Adrenal gland (tissue), 5 donors: ENCODE data around the gene SLC22A14.

Experiments
- CTCF ChIP-seq, 6 experiments: fragments of 450-650 bp in 4 of 6; fragments of 200-600 bp in 2 of 6; sonication (generic) in 1 of 6; IDR thresholded peaks; 1 replicate in 5 of 6; 2 replicates in 1 of 6; pipeline versions ENCODE4 v1.5.1 to v1.8.0; 2016 to 2021; ENCODE audit warnings: antibody characterized with exemption in 6 of 6, mild to moderate bottlenecking in 2 of 6, moderate library complexity in 1 of 6
- POLR2A ChIP-seq, 2 donors: fragments of 450-650 bp; IDR thresholded peaks; one replicate each; pipeline ENCODE4 v1.6.1; 2017; ENCODE audit warnings: antibody characterized with exemption in 2 of 2, mild to moderate bottlenecking in 2 of 2, moderate library complexity in 1 of 2
- donor health status: DM: no; HTN: no; CAD: no.

GRCh38 chr3:38307599-38307998 is 25.5 kb downstream of the SLC22A14 start:
- TF ChIP-seq CTCF (IDR thresholded peaks at IDR 0.05), result no peak
- no peak for TF ChIP-seq POLR2A (IDR thresholded peaks at IDR 0.05)
